ENCODE data around the gene LRRC75B. TPM values are rescaled to one million over a fixed set of nuclear protein-coding genes. Genes with fewer than 3 reads are reported as not detected.

The LRRC75B gene
- polyA plus RNA-seq, 1 experiment = 5.2 TPM

DNA sequence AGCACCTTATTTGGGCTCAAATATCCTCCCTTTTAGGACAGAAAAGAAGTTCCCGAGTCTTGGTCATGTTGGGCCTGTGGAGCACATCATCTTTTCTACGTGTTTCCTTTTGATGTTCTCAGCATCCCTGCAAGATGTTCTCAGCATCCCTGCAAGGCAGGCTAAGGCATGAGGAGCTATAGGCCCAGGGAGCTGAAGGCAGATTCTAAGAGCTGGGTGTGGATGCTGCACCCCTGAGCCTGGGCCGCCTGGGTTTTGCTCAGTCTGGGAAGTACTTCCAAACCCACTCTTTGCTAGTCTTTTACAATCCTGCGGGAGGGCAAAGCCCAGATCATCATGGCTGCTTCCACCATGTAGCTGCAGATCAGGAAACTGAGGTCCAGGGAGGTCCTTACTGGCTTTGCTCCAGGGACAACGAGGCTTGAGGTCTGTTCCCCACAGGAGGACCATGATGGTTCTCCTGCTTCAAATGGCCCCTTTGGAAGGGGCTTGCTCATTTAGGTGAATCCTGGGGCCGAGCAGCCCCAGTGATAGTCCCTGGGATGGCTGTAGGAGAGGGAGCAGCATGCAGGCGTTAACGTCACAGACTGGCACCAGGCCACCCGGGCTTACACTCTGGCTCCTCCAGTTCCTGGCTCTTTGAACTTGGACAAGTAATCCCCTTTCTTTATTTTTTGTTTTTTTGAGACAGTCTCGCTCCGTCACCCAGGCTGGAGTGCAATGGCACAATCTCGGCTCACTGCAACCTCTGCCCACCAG is 10.6 kb downstream of the LRRC75B start:
- Histone ChIP-seq H3K4me3 (ENCODE audit: low read depth, low read length) (no peak overlapping the region), H3K27me3 (ENCODE audit: control insufficient read depth, insufficient read depth, low read length) (no peaks in the 10 kb centered on the region), H3K27ac (ENCODE audit: low read depth, low read length) (no peak overlapping the region), H3K9me3 (ENCODE audit: control insufficient read depth, insufficient read depth, low read length) (no peaks in the 10 kb centered on the region)
- DNase-seq (ENCODE audit: low read depth, low spot score) = no peak
- CTCF ChIA-PET = no interaction called here
- POLR2A ChIA-PET = no interaction called here
- TF ChIP-seq CTCF (IDR thresholded peaks at IDR 0.05; ENCODE audit: low read depth, low read length) = no peak

DNA sequence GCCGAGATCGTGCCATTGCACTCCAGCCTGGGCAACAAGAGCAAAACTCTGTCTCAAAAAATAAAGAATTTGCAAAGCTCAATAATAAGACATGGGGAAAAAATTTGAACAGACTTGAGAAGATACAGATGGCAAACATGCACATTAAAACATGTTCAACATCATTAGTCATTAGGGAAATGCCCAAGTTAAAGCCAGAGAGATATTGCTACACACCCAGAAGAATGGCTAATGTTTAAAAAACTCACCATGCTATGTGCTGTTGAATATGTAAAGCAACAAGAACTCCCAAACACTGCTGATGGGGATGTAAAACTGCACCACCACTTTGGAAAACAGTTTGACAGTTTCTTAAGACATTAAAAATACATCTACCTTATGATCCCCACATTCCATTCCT is 12.6 kb downstream of the LRRC75B start:
- ChIA-PET POLR2A (interaction anchor here (0.6 to 1.0 kb wide), 3 partner anchors 25 to 444 kb away, joined by 6 to 8 read pairs (median 7); no protein-coding TSS in a partner anchor), CTCF (no interaction called here)
- peak; percentile 78 for DNase-seq (ENCODE audit: low read depth, low spot score)
- Histone ChIP-seq H3K9me3 (ENCODE audit: control insufficient read depth, insufficient read depth, low read length) (no peaks in the 10 kb centered on the region), H3K27me3 (ENCODE audit: control insufficient read depth, insufficient read depth, low read length) (no peaks in the 10 kb centered on the region), H3K4me3 (ENCODE audit: low read depth, low read length) (no peak overlapping the region), H3K27ac (ENCODE audit: low read depth, low read length) (no peak overlapping the region)
- TF ChIP-seq CTCF (IDR thresholded peaks at IDR 0.05; ENCODE audit: low read depth, low read length) = no peak

DNA sequence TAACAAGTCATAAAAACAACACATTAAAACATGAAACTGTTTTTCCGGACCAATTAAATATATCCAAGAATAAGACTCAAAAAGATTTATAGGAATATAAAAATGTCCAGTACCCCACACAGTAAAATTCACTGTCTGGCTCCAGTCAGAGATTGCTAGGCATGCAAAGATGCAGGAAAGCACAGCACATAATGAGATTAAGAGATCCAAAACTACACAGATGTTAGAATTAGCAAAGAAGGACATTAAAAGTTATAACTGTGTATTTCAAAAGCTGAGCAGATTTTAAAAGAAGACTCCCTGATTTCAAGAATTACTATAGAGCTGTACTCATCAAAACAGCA is 13.6 kb downstream of the LRRC75B start:
- no peak for DNase-seq (ENCODE audit: low read depth, low spot score)
- Histone ChIP-seq H3K27me3 (ENCODE audit: control insufficient read depth, insufficient read depth, low read length) (no peaks in the 10 kb centered on the region), H3K4me3 (ENCODE audit: low read depth, low read length) (no peak overlapping the region), H3K9me3 (ENCODE audit: control insufficient read depth, insufficient read depth, low read length) (no peaks in the 10 kb centered on the region), H3K27ac (ENCODE audit: low read depth, low read length) (no peak overlapping the region)
- CTCF ChIA-PET = no interaction called here
- POLR2A ChIA-PET = no interaction called here
- TF ChIP-seq CTCF (IDR thresholded peaks at IDR 0.05; ENCODE audit: low read depth, low read length) = no peak

DNA sequence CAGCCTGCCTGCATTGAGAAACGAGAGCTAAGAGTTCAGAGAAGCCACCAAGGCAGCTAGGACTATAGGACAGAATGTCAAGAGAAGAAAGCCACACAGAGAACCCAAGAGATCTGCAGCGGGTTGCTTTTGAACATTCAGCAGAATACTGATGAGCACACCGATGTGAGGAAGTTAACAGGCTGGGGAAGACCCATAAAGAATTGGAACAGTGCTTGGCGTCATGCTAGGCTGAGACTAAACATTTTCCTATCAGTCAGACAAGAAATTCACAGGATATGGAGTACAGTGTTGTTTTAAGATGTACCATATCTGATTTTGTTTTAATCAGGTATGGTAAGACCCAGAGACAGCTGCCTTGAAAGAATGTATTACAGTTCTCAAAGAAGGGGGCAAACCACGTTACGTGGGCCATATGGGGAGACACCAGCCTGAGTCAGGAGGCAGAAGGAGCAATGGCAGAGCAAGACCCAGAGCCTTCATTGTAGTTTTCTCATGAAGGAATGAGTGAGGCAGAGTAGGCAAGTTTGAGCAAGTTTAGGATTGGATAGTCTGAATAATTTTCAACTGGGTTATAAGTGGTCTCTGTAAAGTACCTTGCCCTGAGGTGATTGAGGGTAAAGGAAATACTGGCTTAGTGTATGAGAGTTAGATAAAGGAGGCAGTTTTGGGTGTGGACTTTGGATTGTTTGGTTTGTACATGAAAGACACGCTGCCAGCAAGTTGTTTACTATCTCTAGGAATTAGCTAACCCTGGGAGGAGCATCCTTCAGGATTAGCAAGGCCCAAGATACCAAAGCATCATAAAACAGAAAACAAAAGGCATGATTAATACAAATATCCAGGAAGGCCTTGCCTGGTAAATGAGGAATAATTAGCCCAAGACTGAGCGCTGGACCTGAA is 14.3 kb downstream of the LRRC75B start:
- no peak for TF ChIP-seq CTCF (IDR thresholded peaks at IDR 0.05; ENCODE audit: low read depth, low read length)
- no peak overlapping the region for H3K27ac ChIP-seq (ENCODE audit: low read depth, low read length)
- H3K9me3 ChIP-seq (ENCODE audit: control insufficient read depth, insufficient read depth, low read length) = no peaks in the 10 kb centered on the region
- no peaks in the 10 kb centered on the region for H3K27me3 ChIP-seq (ENCODE audit: control insufficient read depth, insufficient read depth, low read length)
- DNase-seq (ENCODE audit: low read depth, low spot score) = no peak
- no peak overlapping the region for H3K4me3 ChIP-seq (ENCODE audit: low read depth, low read length)
- ChIA-PET POLR2A (no interaction called here), CTCF (no interaction called here)

DNA sequence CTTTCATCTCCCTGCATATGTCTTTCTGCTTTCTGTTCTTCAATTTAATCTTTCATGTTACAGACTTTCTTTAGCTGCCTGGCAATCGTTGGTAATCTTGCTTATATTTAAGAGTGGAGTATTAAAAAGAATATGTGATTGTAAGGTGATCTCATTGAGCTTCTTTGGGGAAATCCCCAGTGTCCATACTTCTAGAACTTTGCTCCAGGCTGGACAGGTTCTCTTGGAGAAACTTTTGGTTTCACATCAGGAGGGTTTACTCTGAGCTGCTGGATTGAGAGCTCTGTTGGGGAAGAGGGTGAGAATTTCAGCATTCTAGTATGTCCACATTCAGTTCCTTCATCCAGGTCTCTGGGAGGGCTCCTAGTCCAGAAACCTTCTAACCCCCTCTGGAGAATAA is 16.1 kb downstream of the LRRC75B start:
- POLR2A ChIA-PET = no interaction called here
- no peak overlapping the region for H3K27ac ChIP-seq (ENCODE audit: low read depth, low read length)
- H3K27me3 ChIP-seq (ENCODE audit: control insufficient read depth, insufficient read depth, low read length) = no peaks in the 10 kb centered on the region
- H3K9me3 ChIP-seq (ENCODE audit: control insufficient read depth, insufficient read depth, low read length) = no peaks in the 10 kb centered on the region
- H3K4me3 ChIP-seq (ENCODE audit: low read depth, low read length) = no peak overlapping the region
- no peak for TF ChIP-seq CTCF (IDR thresholded peaks at IDR 0.05; ENCODE audit: low read depth, low read length)
- CTCF ChIA-PET = no interaction called here
- DNase-seq (ENCODE audit: low read depth, low spot score) = no peak
